ENCODE results near the gene CCL23. TPM values are rescaled to one million over a fixed set of nuclear protein-coding genes. Genes with fewer than 3 reads are reported as not detected.

CCL23 gene
- total RNA-seq, 2 experiments from 2014 or later, result not detected

- ChIA-PET POLR2A (no interaction called here), CTCF (ENCODE audit: unreplicated experiment) (no interaction called here)
- Histone ChIP-seq H3K36me3 (ENCODE audit: insufficient read depth, low read length) (no peaks in the 10 kb centered on the region), H2AFZ (ENCODE audit: low read length) (no peak overlapping the region), H3K9me3 (ENCODE audit: low read length) (no peaks in the 10 kb centered on the region), H3K4me3 (ENCODE audit: low read depth, low read length, poor library complexity, severe bottlenecking) (no peak overlapping the region), H3K4me1 (ENCODE audit: insufficient read depth, low read length, poor library complexity, severe bottlenecking) (no peaks in the 10 kb centered on the region), H3K9me2 (ENCODE audit: insufficient read depth, low read length) (no peaks in the 10 kb centered on the region), H3K4me2 (ENCODE audit: low read length) (no peak overlapping the region), H3K27ac (ENCODE audit: low read depth, low read length, poor library complexity, severe bottlenecking) (no peak overlapping the region), H3K79me2 (ENCODE audit: insufficient read depth, low read depth, low read length) (no peaks in the 10 kb centered on the region), H4K20me1 (ENCODE audit: insufficient read depth, low read length) (no peaks in the 10 kb centered on the region)
- intact Hi-C loops (cut with micrococcal nuclease; ENCODE audit: unreplicated experiment), result no loop called here
- no TSS peak for BruUV-seq (replicated peaks)
- TF ChIP-seq EZH2phosphoT487 (IDR thresholded peaks at IDR 0.05; ENCODE audit: borderline replicate concordance, low read depth, low read length), result no peak
- TF ChIP-seq, protein P1, sequence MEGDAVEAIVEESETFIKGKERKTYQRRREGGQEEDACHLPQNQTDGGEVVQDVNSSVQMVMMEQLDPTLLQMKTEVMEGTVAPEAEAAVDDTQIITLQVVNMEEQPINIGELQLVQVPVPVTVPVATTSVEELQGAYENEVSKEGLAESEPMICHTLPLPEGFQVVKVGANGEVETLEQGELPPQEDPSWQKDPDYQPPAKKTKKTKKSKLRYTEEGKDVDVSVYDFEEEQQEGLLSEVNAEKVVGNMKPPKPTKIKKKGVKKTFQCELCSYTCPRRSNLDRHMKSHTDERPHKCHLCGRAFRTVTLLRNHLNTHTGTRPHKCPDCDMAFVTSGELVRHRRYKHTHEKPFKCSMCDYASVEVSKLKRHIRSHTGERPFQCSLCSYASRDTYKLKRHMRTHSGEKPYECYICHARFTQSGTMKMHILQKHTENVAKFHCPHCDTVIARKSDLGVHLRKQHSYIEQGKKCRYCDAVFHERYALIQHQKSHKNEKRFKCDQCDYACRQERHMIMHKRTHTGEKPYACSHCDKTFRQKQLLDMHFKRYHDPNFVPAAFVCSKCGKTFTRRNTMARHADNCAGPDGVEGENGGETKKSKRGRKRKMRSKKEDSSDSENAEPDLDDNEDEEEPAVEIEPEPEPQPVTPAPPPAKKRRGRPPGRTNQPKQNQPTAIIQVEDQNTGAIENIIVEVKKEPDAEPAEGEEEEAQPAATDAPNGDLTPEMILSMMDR (conservative IDR thresholded peaks at IDR 0.05; ENCODE audit: low read length), result no peak; the same call in 1 of the 2 replicates
- no peak for DNase-seq (ENCODE audit: low spot score)
Observed at GRCh38 chr17:35982409-35983191, 35.2 kb downstream of the CCL23 start.

DNA sequence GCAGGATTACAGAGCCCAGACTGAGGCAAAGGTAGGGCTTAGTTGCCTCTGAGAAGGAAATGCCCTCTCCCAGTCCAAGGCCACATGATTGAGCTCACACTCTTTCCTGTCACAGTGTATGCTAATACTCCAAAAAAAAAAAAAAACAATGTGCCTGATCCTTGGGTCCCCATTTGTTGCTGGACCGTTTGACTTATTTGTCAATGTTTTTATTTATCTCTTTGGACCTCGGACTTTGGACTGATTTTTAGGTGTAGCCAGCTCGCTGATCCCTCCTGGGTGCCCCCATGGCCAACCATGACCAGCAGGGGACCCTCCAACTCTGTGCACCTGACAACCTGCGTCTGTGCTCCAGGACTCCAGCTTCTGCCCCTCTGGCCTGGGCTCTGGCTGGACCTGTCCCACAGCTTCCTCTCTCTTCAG, 35.9 kb downstream of the CCL23 start:
- BruUV-seq (replicated peaks), result no TSS peak
- intact Hi-C loops (cut with micrococcal nuclease; ENCODE audit: unreplicated experiment), result no loop called here
- TF ChIP-seq, protein P1 (conservative IDR thresholded peaks at IDR 0.05; ENCODE audit: low read length), result peak; percentile 44
- TF ChIP-seq EZH2phosphoT487 (IDR thresholded peaks at IDR 0.05; ENCODE audit: borderline replicate concordance, low read depth, low read length), result no peak
- H3K36me3 ChIP-seq (ENCODE audit: insufficient read depth, low read length), result no peaks in the 10 kb centered on the region
- CTCF ChIA-PET (ENCODE audit: unreplicated experiment), result no interaction called here
- H3K4me2 ChIP-seq (ENCODE audit: low read length), result no peak overlapping the region
- POLR2A ChIA-PET, result no interaction called here
- H3K27ac ChIP-seq (ENCODE audit: low read depth, low read length, poor library complexity, severe bottlenecking), result no peak overlapping the region
- no peaks in the 10 kb centered on the region for H3K9me2 ChIP-seq (ENCODE audit: insufficient read depth, low read length)
- H3K9me3 ChIP-seq (ENCODE audit: low read length), result no peaks in the 10 kb centered on the region
- H2AFZ ChIP-seq (ENCODE audit: low read length), result no peak overlapping the region
- no peak overlapping the region for H3K4me3 ChIP-seq (ENCODE audit: low read depth, low read length, poor library complexity, severe bottlenecking)
- H3K79me2 ChIP-seq (ENCODE audit: insufficient read depth, low read depth, low read length), result no peaks in the 10 kb centered on the region
- no peaks in the 10 kb centered on the region for H4K20me1 ChIP-seq (ENCODE audit: insufficient read depth, low read length)
- no peaks in the 10 kb centered on the region for H3K4me1 ChIP-seq (ENCODE audit: insufficient read depth, low read length, poor library complexity, severe bottlenecking)
- DNase-seq (ENCODE audit: low spot score), result no peak

- DNase-seq (ENCODE audit: low spot score), result no peak
- Histone ChIP-seq H3K27ac (ENCODE audit: low read depth, low read length, poor library complexity, severe bottlenecking) (no peak within 1 kb of the TSS), H2AFZ (ENCODE audit: low read length) (no peak within 1 kb of the TSS), H3K4me1 (ENCODE audit: insufficient read depth, low read length, poor library complexity, severe bottlenecking) (no peaks in the 10 kb centered on the region), H3K36me3 (ENCODE audit: insufficient read depth, low read length) (no peaks in the 10 kb centered on the region), H3K4me3 (ENCODE audit: low read depth, low read length, poor library complexity, severe bottlenecking) (no peak within 1 kb of the TSS), H3K9me2 (ENCODE audit: insufficient read depth, low read length) (no peaks in the 10 kb centered on the region), H3K79me2 (ENCODE audit: insufficient read depth, low read depth, low read length) (no peaks in the 10 kb centered on the region), H3K4me2 (ENCODE audit: low read length) (no peak within 1 kb of the TSS), H4K20me1 (ENCODE audit: insufficient read depth, low read length) (no peaks in the 10 kb centered on the region), H3K9me3 (ENCODE audit: low read length) (no peaks in the 10 kb centered on the region)
- ChIA-PET CTCF (ENCODE audit: unreplicated experiment) (no interaction called here), POLR2A (no interaction called here)
- TF ChIP-seq, protein P1 (conservative IDR thresholded peaks at IDR 0.05; ENCODE audit: low read length), result no peak
- TF ChIP-seq EZH2phosphoT487 (IDR thresholded peaks at IDR 0.05; ENCODE audit: borderline replicate concordance, low read depth, low read length), result no peak
- BruUV-seq (replicated peaks), result no TSS peak
- intact Hi-C loops (cut with micrococcal nuclease; ENCODE audit: unreplicated experiment), result no loop called here
Observed at GRCh38 chr17:35981246-35981645, 36.5 kb downstream of the CCL23 start, which contains the start of gene CCL16. Gene CCL16, minus strand, starts transcription at chr17:35981497. Its CDS starts 77 bp downstream, at chr17:35981420.

Measured in OCI-LY7 (cell line).